Neuronal stem cell (in vitro differentiated cells): Measurements from ENCODE around the gene CLCN4.

Experiments used
- DNase-seq: peaks from one replicate; pipeline ENCODE4 v3.0.0-alpha.2; 2013; ENCODE audit warnings: low spot score
- H2AFZ ChIP-seq: one replicate; pipeline ENCODE4 v1.6.1; 2013; ENCODE audit warnings: mild to moderate bottlenecking, low read length, inconsistent platforms
- H2AK5ac ChIP-seq: 2 replicates; pipeline ENCODE4 v1.6.1; 2013; ENCODE audit warnings: low read depth, mild to moderate bottlenecking, inconsistent platforms, low read length, moderate library complexity, mixed read lengths
- H2BK120ac ChIP-seq: 2 replicates; pipeline ENCODE4 v1.6.1; 2013; ENCODE audit warnings: low read depth, mild to moderate bottlenecking, inconsistent platforms, low read length, moderate library complexity, mixed read lengths
- H2BK12ac ChIP-seq: one replicate; pipeline ENCODE4 v1.6.1; 2013; ENCODE audit warnings: low read length, inconsistent platforms
- H2BK15ac ChIP-seq: 2 replicates; pipeline ENCODE4 v1.6.1; 2013; ENCODE audit warnings: mild to moderate bottlenecking, low read length, inconsistent platforms, mixed read lengths
- H2BK5ac ChIP-seq: one replicate; pipeline ENCODE4 v1.6.1; 2013; ENCODE audit warnings: inconsistent platforms, mild to moderate bottlenecking, low read length, moderate library complexity
- H3K14ac ChIP-seq: one replicate; pipeline ENCODE4 v1.6.1; 2013; ENCODE audit warnings: low read length, inconsistent platforms
- H3K18ac ChIP-seq: 2 replicates; pipeline ENCODE4 v1.6.1; 2013; ENCODE audit warnings: low read length, inconsistent platforms
- H3K23ac ChIP-seq: 2 replicates; pipeline ENCODE4 v1.6.1; 2013; ENCODE audit warnings: low read depth, mild to moderate bottlenecking, mixed read lengths, low read length, inconsistent platforms; ENCODE audit not compliant: poor library complexity
- H3K27ac ChIP-seq: replicated peaks from 3 replicates; pipeline ENCODE4 v1.5.1; 2013; ENCODE audit warnings: low read length, inconsistent platforms
- H3K27me3 ChIP-seq, 3 experiments: 2 replicates each; pipeline ENCODE4 v1.6.1; 2013; ENCODE audit warnings: low read length in 3 of 3, mild to moderate bottlenecking in 2 of 3, inconsistent platforms in 1 of 3, low read depth in 1 of 3, mixed read lengths in 1 of 3, moderate library complexity in 1 of 3; ENCODE audit not compliant: control insufficient read depth in 3 of 3, insufficient read depth in 3 of 3
- H3K36me3 ChIP-seq, 2 donors: replicated peaks in 1 of 2; 2 replicates each; pipeline ENCODE4 v1.6.1; 2013; ENCODE audit warnings: low read length in 2 of 2; ENCODE audit not compliant: control insufficient read depth in 2 of 2, insufficient read depth in 2 of 2
- H3K4ac ChIP-seq: 2 replicates; pipeline ENCODE4 v1.6.1; 2013; ENCODE audit warnings: inconsistent platforms, mild to moderate bottlenecking, low read length, moderate library complexity
- H3K4me1 ChIP-seq, 2 donors: 1 replicate in 1 of 2; 2 replicates in 1 of 2; pipeline ENCODE4 v1.6.1; 2013; ENCODE audit warnings: low read length in 2 of 2, low read depth in 1 of 2; ENCODE audit not compliant: control insufficient read depth in 2 of 2, insufficient read depth in 1 of 2
- H3K4me2 ChIP-seq: one replicate; pipeline ENCODE4 v1.6.1; 2013; ENCODE audit warnings: mild to moderate bottlenecking, low read length, inconsistent platforms; ENCODE audit not compliant: insufficient read depth, poor library complexity, severe bottlenecking
- H3K4me3 ChIP-seq, 2 donors: 2 replicates each; pipeline ENCODE4 v1.5.1; 2013; ENCODE audit warnings: low read length in 2 of 2, mild to moderate bottlenecking in 2 of 2, inconsistent platforms in 1 of 2, moderate library complexity in 1 of 2
- H3K79me1 ChIP-seq: one replicate; pipeline ENCODE4 v1.6.1; 2013; ENCODE audit warnings: low read depth, mild to moderate bottlenecking, inconsistent platforms, low read length, moderate library complexity
- H3K9ac ChIP-seq: one replicate; pipeline ENCODE4 v1.6.1; 2013; ENCODE audit warnings: mild to moderate bottlenecking, low read depth, low read length, inconsistent platforms; ENCODE audit not compliant: poor library complexity
- H3K9me3 ChIP-seq, 2 donors: replicated peaks in 1 of 2; 2 replicates each; pipeline versions ENCODE3 to v1.6.1; 2013; ENCODE audit warnings: low read length in 2 of 2, mild to moderate bottlenecking in 2 of 2, inconsistent platforms in 1 of 2, low read depth in 1 of 2, mixed read lengths in 1 of 2, moderate library complexity in 1 of 2; ENCODE audit not compliant: control insufficient read depth in 2 of 2, insufficient read depth in 1 of 2
- H4K8ac ChIP-seq: one replicate; pipeline ENCODE4 v1.6.1; 2013; ENCODE audit warnings: low read depth, mild to moderate bottlenecking, inconsistent platforms, low read length, moderate library complexity
- H4K91ac ChIP-seq: one replicate; pipeline ENCODE4 v1.6.1; 2013; ENCODE audit warnings: low read length, low read depth, mild to moderate bottlenecking, inconsistent platforms; ENCODE audit not compliant: poor library complexity
- WGBS, 2 donors: extraction: QIAGEN DNeasy Blood & Tissue Kit; methylation state at CpG; one replicate each; pipeline ENCODE4 v1.1.7; 2013; ENCODE audit warnings: missing lambda C conversion rate in 2 of 2, mixed read lengths in 1 of 2; ENCODE audit not compliant: insufficient read length in 2 of 2, insufficient replicate concordance in 1 of 2; ENCODE audit errors: extremely low coverage in 2 of 2; 5-methylcytosine and 5-hydroxymethylcytosine counted together

Gene CLCN4

DNA sequence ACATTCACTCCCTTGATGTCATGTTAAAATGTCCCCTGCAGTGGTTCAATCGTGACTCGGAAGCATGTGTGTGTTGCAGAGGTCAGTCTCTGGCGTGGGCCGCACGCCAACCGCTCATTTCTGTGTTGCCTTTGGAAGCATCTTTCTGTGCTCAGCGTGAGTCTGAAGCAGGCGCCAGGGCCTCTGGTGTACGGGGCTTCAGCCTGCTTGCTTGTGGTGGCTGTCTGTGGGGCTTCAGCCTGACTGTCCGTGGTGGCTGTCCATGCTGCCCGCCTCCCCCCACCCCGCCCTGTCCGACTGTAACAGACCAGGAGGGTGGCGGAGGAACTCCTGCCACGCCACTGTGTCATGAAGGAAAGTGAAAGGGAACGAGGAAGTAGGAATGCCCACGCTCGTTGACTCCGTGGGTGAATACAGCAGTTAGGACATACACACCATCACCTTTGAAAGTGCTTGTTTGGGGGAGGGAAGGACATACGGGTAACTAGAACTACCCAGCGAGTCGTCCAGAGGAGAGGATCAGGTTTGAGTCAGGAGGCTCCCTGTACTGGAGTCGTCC, 14.7 kb upstream of the CLCN4 start:
- Histone ChIP-seq H2BK15ac (no peak overlapping the region), H3K18ac (no peak overlapping the region), H4K8ac (no peak overlapping the region), H3K9ac (no peak overlapping the region), H3K4me3 (no peak overlapping the region), H3K14ac (no peak overlapping the region), H3K79me1 (no peaks in the 10 kb centered on the region), H2AFZ (no peak overlapping the region), H3K23ac (no peak overlapping the region), H3K4me2 (no peak overlapping the region), H2AK5ac (no peak overlapping the region), H4K91ac (no peak overlapping the region), H3K36me3 (peaks cover 8 to 50% of the 10 kb centered on the region in 2 donors), H3K27ac (no peak overlapping the region), H3K9me3 (no peaks in the 10 kb centered on the region), H3K27me3 (no peaks in the 10 kb centered on the region), H3K4ac (no peak overlapping the region), H2BK120ac (no peak overlapping the region), H3K4me1 (no peaks in the 10 kb centered on the region), H2BK5ac (no peak overlapping the region), H2BK12ac (no peak overlapping the region)
- WGBS, 2 donors, result no CpG with 5 or more reads among the region's 23 CpGs
- DNase-seq, result no peak

DNA sequence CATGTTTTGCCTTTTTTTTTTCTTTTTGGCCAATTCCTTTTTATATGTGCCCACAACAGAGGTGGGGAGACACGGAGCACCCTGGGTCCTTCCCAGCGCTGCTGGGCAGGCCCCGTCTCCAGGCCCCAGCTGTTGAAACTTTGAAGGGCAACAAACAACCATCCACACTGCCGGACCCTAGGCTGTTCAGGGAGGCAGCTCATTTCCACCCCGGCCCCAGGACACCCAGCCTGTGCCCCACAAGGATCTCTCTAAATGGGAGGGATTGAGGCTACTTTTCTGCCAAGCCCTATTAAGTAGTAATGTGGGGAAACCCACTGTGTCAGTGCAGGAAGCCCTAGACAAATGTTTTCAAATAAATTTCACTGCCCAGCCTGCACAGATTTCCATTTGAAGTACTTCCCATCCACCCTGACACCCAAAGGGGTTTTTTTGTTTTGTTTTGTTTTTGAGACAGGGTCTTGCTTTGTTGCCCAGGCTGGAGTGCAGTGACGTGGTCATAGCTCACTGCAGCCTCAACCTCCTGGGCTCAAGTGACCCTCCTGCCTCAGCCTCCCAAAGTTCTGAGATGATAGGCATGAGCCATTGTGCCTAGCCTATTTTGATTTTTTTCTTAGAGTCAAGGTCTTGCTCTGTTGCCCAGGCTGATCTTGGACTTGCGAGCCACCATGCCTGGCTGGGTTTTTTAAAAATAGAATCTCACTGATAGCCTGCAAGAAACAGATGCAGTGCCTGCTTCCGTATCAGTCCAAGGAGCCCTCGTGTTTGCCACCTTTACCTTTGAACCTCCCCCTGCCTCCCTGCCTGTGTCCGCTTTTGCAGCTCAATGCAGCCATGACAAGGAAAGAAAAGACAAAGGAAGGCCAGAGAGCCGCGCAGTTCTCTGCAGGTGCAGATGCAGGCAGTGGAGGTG, 13.4 kb upstream of the CLCN4 start:
- Histone ChIP-seq H2BK12ac (no peak overlapping the region), H3K9me3 (no peaks in the 10 kb centered on the region), H3K27me3 (no peaks in the 10 kb centered on the region), H3K4ac (no peak overlapping the region), H3K27ac (no peak overlapping the region), H3K36me3 (peaks cover 8 to 50% of the 10 kb centered on the region in 2 donors), H3K18ac (no peak overlapping the region), H3K9ac (no peak overlapping the region), H4K91ac (no peak overlapping the region), H3K4me3 (no peak overlapping the region), H2AFZ (no peak overlapping the region), H3K4me2 (no peak overlapping the region), H2AK5ac (no peak overlapping the region), H4K8ac (no peak overlapping the region), H3K79me1 (no peaks in the 10 kb centered on the region), H2BK120ac (no peak overlapping the region), H3K23ac (no peak overlapping the region), H3K4me1 (no peaks in the 10 kb centered on the region), H2BK5ac (no peak overlapping the region), H2BK15ac (no peak overlapping the region), H3K14ac (no peak overlapping the region)
- no peak for DNase-seq
- no CpG with 5 or more reads among the region's 12 CpGs for WGBS, 2 donors

DNA sequence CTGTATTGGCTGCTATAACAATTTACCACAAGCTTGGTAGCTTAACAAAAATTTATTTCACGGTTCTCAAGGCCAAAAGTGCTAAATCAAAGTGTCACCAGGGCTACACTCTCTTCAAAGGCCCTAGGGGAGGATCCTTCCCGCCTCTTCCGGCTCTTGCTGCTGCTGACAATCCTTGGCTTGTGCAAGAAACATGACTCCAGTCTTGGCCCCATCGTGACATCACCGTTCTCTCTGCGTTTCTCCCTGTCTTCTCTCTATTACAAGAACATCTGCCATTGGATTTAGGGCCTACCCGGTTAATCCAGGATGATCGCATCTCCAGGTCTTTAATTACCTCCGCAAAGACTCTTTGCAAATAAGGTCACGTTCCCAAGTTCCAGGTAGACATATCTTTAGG, 10.4 kb upstream of the CLCN4 start:
- Histone ChIP-seq H3K4me3 (no peak overlapping the region), H3K79me1 (no peaks in the 10 kb centered on the region), H3K9ac (no peak overlapping the region), H2BK12ac (no peak overlapping the region), H3K9me3 (no peaks in the 10 kb centered on the region), H3K27ac (no peak overlapping the region), H2BK120ac (no peak overlapping the region), H4K8ac (no peak overlapping the region), H3K23ac (no peak overlapping the region), H2AK5ac (no peak overlapping the region), H3K14ac (no peak overlapping the region), H3K36me3 (peaks cover 3 to 28% of the 10 kb centered on the region in 2 donors), H2AFZ (no peak overlapping the region), H2BK15ac (no peak overlapping the region), H3K4ac (no peak overlapping the region), H3K27me3 (no peaks in the 10 kb centered on the region), H2BK5ac (no peak overlapping the region), H3K18ac (no peak overlapping the region), H4K91ac (no peak overlapping the region), H3K4me2 (no peak overlapping the region), H3K4me1 (no peaks in the 10 kb centered on the region)
- no peak for DNase-seq
- WGBS, 2 donors, result no CpG with 5 or more reads among the region's 10 CpGs

DNA sequence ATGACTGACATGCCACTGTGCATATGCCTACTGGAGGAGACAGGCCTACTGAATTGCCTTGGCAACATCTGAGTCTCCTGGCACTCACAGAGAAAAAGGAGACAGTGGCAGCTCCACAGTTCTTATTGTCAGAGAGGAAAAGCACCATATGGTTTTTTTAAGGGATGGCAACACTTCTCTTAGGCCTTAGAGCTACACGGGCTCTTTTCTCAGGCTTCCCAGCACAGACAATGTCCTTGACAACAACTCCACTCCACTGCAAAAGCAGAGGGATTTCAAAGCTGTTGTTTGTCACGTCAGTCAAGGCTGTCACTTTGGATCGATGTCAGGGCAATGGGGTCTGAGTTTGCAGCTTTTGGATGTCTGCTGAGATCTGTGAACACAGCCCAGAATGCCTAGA, 4.7 kb upstream of the CLCN4 start:
- Histone ChIP-seq H3K4me3 (no peak overlapping the region), H2BK12ac (no peak overlapping the region), H2BK120ac (no peak overlapping the region), H3K4ac (no peak overlapping the region), H3K23ac (no peak overlapping the region), H3K79me1 (no peaks in the 10 kb centered on the region), H2AFZ (no peak overlapping the region), H3K9ac (no peak overlapping the region), H3K27ac (no peak overlapping the region), H3K14ac (no peak overlapping the region), H2AK5ac (no peak overlapping the region), H3K36me3 (no peaks in the 10 kb centered on the region), H2BK15ac (no peak overlapping the region), H3K4me2 (no peak overlapping the region), H4K8ac (no peak overlapping the region), H3K9me3 (no peaks in the 10 kb centered on the region), H4K91ac (no peak overlapping the region), H3K4me1 (no peaks in the 10 kb centered on the region), H3K27me3 (no peaks in the 10 kb centered on the region), H2BK5ac (no peak overlapping the region), H3K18ac (no peak overlapping the region)
- DNase-seq, result no peak
- WGBS, 2 donors, result no CpG with 5 or more reads among the region's 3 CpGs
